H1 (cell line): ENCODE results near the gene DPY30. TPM values are rescaled to one million over a fixed set of nuclear protein-coding genes. Genes with fewer than 3 reads are reported as not detected.

Experiments
- CTCF ChIA-PET: fragments of 300-600 bp; sonication (Branson Sonifier 250); formaldehyde crosslinking; loops from one replicate; lab custom pipeline; 2021; ENCODE audit not compliant: partially characterized antibody; lab: Charles Lee
- POLR2A ChIA-PET: fragments of 300-600 bp; sonication (Branson Sonifier 250); formaldehyde crosslinking; loops from one replicate; lab custom pipeline; 2021; ENCODE audit warnings: inconsistent platforms; ENCODE audit not compliant: partially characterized antibody; lab: Charles Lee
- DNase-seq, 2 experiments: peaks; one replicate each; pipeline versions ENCODE4 v3.0.0 to v3.0.0-alpha.2; 2010 to 2022; ENCODE audit warnings: low spot score in 2 of 2, low read depth in 1 of 2, mixed read lengths in 1 of 2
- FAIRE-seq: peaks from 2 replicates; lab custom pipeline; 2011; peaks lifted over from hg19 to GRCh38; lab: Jason Lieb, UNC
- H2AFZ ChIP-seq: 2 replicates; pipeline ENCODE4 v1.8.1; 2012; ENCODE audit warnings: low read length, inconsistent platforms
- H2AK5ac ChIP-seq: 2 replicates; pipeline ENCODE4 v1.6.1; 2013; ENCODE audit warnings: low read depth, low read length
- H2BK120ac ChIP-seq: replicated peaks from 2 replicates; pipeline ENCODE3; 2013; ENCODE audit warnings: low read depth, low read length, inconsistent platforms
- H2BK12ac ChIP-seq: 2 replicates; pipeline ENCODE4 v1.6.1; 2013; ENCODE audit warnings: low read depth, low read length
- H2BK15ac ChIP-seq: 2 replicates; pipeline ENCODE4 v1.6.1; 2013; ENCODE audit warnings: low read length
- H2BK20ac ChIP-seq: 2 replicates; pipeline ENCODE4 v1.6.1; 2013; ENCODE audit warnings: low read length
- H2BK5ac ChIP-seq: 2 replicates; pipeline ENCODE4 v1.6.1; 2013; ENCODE audit warnings: low read depth, low read length
- H3K14ac ChIP-seq: 2 replicates; pipeline ENCODE4 v1.6.1; 2013; ENCODE audit warnings: inconsistent platforms; ENCODE audit not compliant: insufficient read length
- H3K18ac ChIP-seq: 2 replicates; pipeline ENCODE4 v1.6.1; 2013; ENCODE audit warnings: low read length; ENCODE audit errors: extremely low read depth
- H3K23ac ChIP-seq: 2 replicates; pipeline ENCODE4 v1.6.1; 2013; ENCODE audit warnings: inconsistent platforms; ENCODE audit not compliant: insufficient read length
- H3K23me2 ChIP-seq: 2 replicates; pipeline ENCODE4 v1.6.1; 2013; ENCODE audit warnings: low read depth, low read length
- H3K27ac ChIP-seq: 2 replicates; pipeline ENCODE4 v1.6.1; 2011; ENCODE audit warnings: low read depth, low read length, inconsistent platforms
- H3K27me3 ChIP-seq, 4 experiments: replicated peaks in 1 of 4; 1 replicate in 1 of 4; 2 replicates in 3 of 4; pipeline versions ENCODE4 v1.6.1 to v1.8.1; 2011 to 2013; ENCODE audit warnings: low read length in 3 of 4, mild to moderate bottlenecking in 3 of 4, inconsistent platforms in 2 of 4, mixed read lengths in 2 of 4, moderate library complexity in 1 of 4; ENCODE audit not compliant: control insufficient read depth in 3 of 4, insufficient read depth in 3 of 4; ENCODE audit errors: extremely low read depth in 1 of 4
- H3K36me3 ChIP-seq, 4 experiments: 2 replicates each; pipeline versions ENCODE4 v1.6.1 to v1.8.1; 2011 to 2013; ENCODE audit warnings: mild to moderate bottlenecking in 4 of 4, low read length in 3 of 4, moderate library complexity in 2 of 4, control low read depth in 1 of 4, inconsistent platforms in 1 of 4; ENCODE audit not compliant: insufficient read depth in 4 of 4, control insufficient read depth in 2 of 4
- H3K4ac ChIP-seq: replicated peaks from 2 replicates; pipeline ENCODE3; 2013; ENCODE audit warnings: low read length, low read depth, mixed read lengths, inconsistent platforms; ENCODE audit not compliant: insufficient read length
- H3K4me1 ChIP-seq, 4 experiments: replicated peaks in 1 of 4; 1 replicate in 1 of 4; 2 replicates in 3 of 4; pipeline versions ENCODE4 v1.6.1 to v1.8.1; 2011 to 2013; ENCODE audit warnings: low read length in 3 of 4, inconsistent platforms in 2 of 4, mixed read lengths in 1 of 4; ENCODE audit not compliant: insufficient read depth in 4 of 4, control insufficient read depth in 3 of 4
- H3K4me2 ChIP-seq, 2 experiments: 2 replicates each; pipeline versions ENCODE4 v1.6.1 to v1.8.1; 2011 to 2013; ENCODE audit warnings: low read depth in 2 of 2, low read length in 2 of 2, control low read depth in 1 of 2, inconsistent platforms in 1 of 2, mild to moderate bottlenecking in 1 of 2; ENCODE audit not compliant: insufficient read depth in 1 of 2
- H3K4me3 ChIP-seq, 4 experiments: fragments of 200-600, 300-600 bp in 1 of 4; sonication (generic), shearing (Covaris generic), sonication (Bioruptor Twin) in 1 of 4; 2 replicates each; pipeline versions ENCODE4 v1.5.1 to v1.8.1; 2011 to 2016; ENCODE audit warnings: low read length in 4 of 4, low read depth in 3 of 4, control low read depth in 2 of 4, inconsistent platforms in 2 of 4, mild to moderate bottlenecking in 2 of 4, mixed read lengths in 1 of 4, moderate library complexity in 1 of 4; ENCODE audit not compliant: insufficient read depth in 2 of 4; ENCODE audit errors: extremely low read depth in 1 of 4
- H3K56ac ChIP-seq: replicated peaks from 2 replicates; pipeline ENCODE3; 2013; ENCODE audit warnings: low read depth, mild to moderate bottlenecking, mixed read lengths, low read length, inconsistent platforms; ENCODE audit not compliant: insufficient read length
- H3K79me1 ChIP-seq: 2 replicates; pipeline ENCODE4 v1.6.1; 2013; ENCODE audit warnings: low read depth, low read length, control low read depth
- H3K79me2 ChIP-seq, 2 experiments: 2 replicates each; pipeline versions ENCODE4 v1.6.1 to v1.8.1; 2012 to 2013; ENCODE audit warnings: low read length in 2 of 2, mild to moderate bottlenecking in 2 of 2, inconsistent platforms in 1 of 2; ENCODE audit not compliant: insufficient read depth in 2 of 2, control insufficient read depth in 1 of 2
- H3K9ac ChIP-seq, 4 experiments: replicated peaks in 1 of 4; 1 replicate in 1 of 4; 2 replicates in 3 of 4; pipeline versions ENCODE4 v1.6.1 to v1.8.1; 2011 to 2013; ENCODE audit warnings: low read depth in 3 of 4, low read length in 3 of 4, control low read depth in 2 of 4, mild to moderate bottlenecking in 2 of 4, moderate library complexity in 2 of 4, inconsistent platforms in 1 of 4; ENCODE audit errors: extremely low read depth in 1 of 4
- H3K9me3 ChIP-seq, 2 experiments: 2 replicates each; pipeline versions ENCODE4 v1.6.1 to v1.8.1; 2012 to 2013; ENCODE audit warnings: mild to moderate bottlenecking in 2 of 2, moderate library complexity in 2 of 2, control low read depth in 1 of 2, inconsistent platforms in 1 of 2, low read depth in 1 of 2, low read length in 1 of 2, mixed read lengths in 1 of 2; ENCODE audit not compliant: insufficient read depth in 2 of 2
- H4K20me1 ChIP-seq, 2 experiments: replicated peaks in 1 of 2; 2 replicates each; pipeline versions ENCODE3 to v1.8.1; 2011 to 2013; ENCODE audit warnings: inconsistent platforms in 2 of 2, low read length in 2 of 2, mild to moderate bottlenecking in 1 of 2; ENCODE audit not compliant: insufficient read depth in 2 of 2, control insufficient read depth in 1 of 2
- H4K5ac ChIP-seq: 2 replicates; pipeline ENCODE4 v1.6.1; 2013; ENCODE audit warnings: low read length, low read depth, mixed read lengths, inconsistent platforms; ENCODE audit not compliant: insufficient read length
- H4K8ac ChIP-seq: 2 replicates; pipeline ENCODE4 v1.8.0; 2013; ENCODE audit warnings: mild to moderate bottlenecking, moderate library complexity, low read length, inconsistent platforms; ENCODE audit not compliant: insufficient read depth; ENCODE audit errors: extremely low read depth
- H4K91ac ChIP-seq: replicated peaks from 2 replicates; pipeline ENCODE3; 2013; ENCODE audit warnings: low read length, mixed read lengths, inconsistent platforms; ENCODE audit not compliant: insufficient read length
- BCL11A ChIP-seq, 2 experiments: IDR thresholded peaks; one replicate each; pipeline ENCODE4 v1.6.1; 2011; ENCODE audit warnings: low read depth in 2 of 2, low read length in 2 of 2, mild to moderate bottlenecking in 2 of 2
- HDAC6 ChIP-seq: IDR thresholded peaks from one replicate; pipeline ENCODE4 v1.7.1; 2012; ENCODE audit warnings: low read depth, mild to moderate bottlenecking, inconsistent platforms, low read length, moderate library complexity
- JUND ChIP-seq: IDR thresholded peaks from 2 replicates; pipeline ENCODE4 v1.6.1; 2011; ENCODE audit warnings: mild to moderate bottlenecking, improper control_type of control experiment, low read length
- MAFK ChIP-seq: IDR thresholded peaks from 2 replicates; pipeline ENCODE4 v1.6.1; 2012; ENCODE audit warnings: low read depth, mild to moderate bottlenecking, improper control_type of control experiment, low read length
- NANOG ChIP-seq: IDR thresholded peaks from 2 replicates; pipeline ENCODE4 v1.6.1; 2011; ENCODE audit warnings: low read length, low read depth, mild to moderate bottlenecking, inconsistent platforms; ENCODE audit not compliant: insufficient read depth, poor library complexity, severe bottlenecking
- PHF8 ChIP-seq: fragments of 200-600 bp; sonication (generic); conservative IDR thresholded peaks from 2 replicates; pipeline ENCODE4 v1.7.1; 2012; ENCODE audit warnings: low read depth, mild to moderate bottlenecking, inconsistent platforms, low read length, moderate library complexity
- TAF7 ChIP-seq: optimal IDR thresholded peaks from 2 replicates; pipeline ENCODE3; 2011; ENCODE audit warnings: low read depth, mild to moderate bottlenecking, inconsistent platforms, low read length, moderate library complexity, borderline replicate concordance
- WGBS, 2 experiments: shearing (Covaris generic) in 1 of 2; methylation state at CpG; one replicate each; pipeline versions ENCODE4 v1.1.6 to v1.1.7; 2013 to 2015; ENCODE audit warnings: low lambda C conversion rate in 2 of 2, mixed read lengths in 2 of 2, inconsistent platforms in 1 of 2, low coverage in 1 of 2, missing lambda C conversion rate in 1 of 2; ENCODE audit not compliant: insufficient replicate concordance in 2 of 2, insufficient coverage in 1 of 2, insufficient read length in 1 of 2; ENCODE audit errors: extremely low coverage in 1 of 2, missing lambda C conversion rate in 1 of 2; 5-methylcytosine and 5-hydroxymethylcytosine counted together
- polyA plus RNA-seq, 7 experiments: library from polyadenylated mRNA; depleted of rRNA in 3 of 7; stranded (reverse) in 5 of 7; unstranded in 2 of 7; fragments of >200 nt in 5 of 7; fragments of 200-250 nt in 2 of 7; gene quantifications; 1 replicate in 5 of 7; 2 replicates in 1 of 7; 4 replicates in 1 of 7; pipeline versions ENCODE4 v1.2.1 to v1.2.3, GENCODE V29; 2011 to 2013; ENCODE audit warnings: missing spikeins in 2 of 7, mixed read lengths in 2 of 7
- total RNA-seq: library from RNA; stranded (reverse); fragmentation: NEBNext Ultra II Directional; extraction: Animal tissue kit (Norgen Biotek cat#: 25700); gene quantifications from 2 replicates; pipeline ENCODE4 v1.2.1, GENCODE V29; 2021
- TF ChIP-seq, protein P1 (sequence below), 3 experiments: IDR thresholded peaks; 1 replicate in 2 of 3; 2 replicates in 1 of 3; pipeline versions ENCODE4 v1.5.1 to v1.6.1; 2011; ENCODE audit warnings: low read length in 3 of 3, mild to moderate bottlenecking in 3 of 3, inconsistent platforms in 2 of 3, low read depth in 1 of 3, moderate library complexity in 1 of 3; ENCODE audit not compliant: insufficient read depth in 1 of 3; ENCODE audit errors: control extremely low read depth in 1 of 3
- TF ChIP-seq, protein P2 (sequence below): IDR thresholded peaks from 2 replicates; pipeline ENCODE4 v1.6.1; 2012; ENCODE audit warnings: inconsistent platforms

The DPY30 gene
- total and polyA plus RNA-seq, 2 of the 8 experiments (the other 6 are each of a cell fraction or from before 2014, with no cell fraction given) = 139 to 157 TPM

DNA sequence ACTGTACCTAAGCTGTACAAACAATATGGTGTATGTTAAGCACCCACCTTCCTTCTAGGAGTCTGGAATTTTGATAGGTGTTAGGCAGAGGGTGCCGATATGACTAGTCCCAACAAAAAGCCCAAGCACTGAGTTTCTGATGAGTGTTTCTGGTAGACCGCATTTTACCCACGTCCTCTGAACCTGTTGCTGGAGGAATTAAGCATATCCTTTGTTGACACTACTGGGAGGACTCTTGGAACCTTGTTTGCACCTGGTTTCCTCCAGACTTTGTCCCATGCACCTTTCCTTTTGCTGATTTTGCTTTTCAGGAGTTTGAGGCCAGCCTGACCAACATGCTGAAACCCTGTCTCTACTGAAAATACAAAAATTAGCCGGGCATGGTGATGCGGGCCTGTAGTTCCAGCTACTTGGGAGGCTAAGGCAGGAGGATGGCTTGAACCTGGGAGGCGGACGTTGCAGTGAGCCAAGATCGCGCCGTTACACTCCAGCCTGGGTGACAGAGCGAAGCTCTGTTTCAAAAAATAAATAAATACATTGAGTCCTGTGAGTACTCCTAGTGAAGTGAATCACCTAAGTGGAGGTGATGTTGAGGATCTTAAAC lies 12.3 kb upstream of the DPY30 start:
- Histone ChIP-seq H3K9me3 (no peaks in the 10 kb centered on the region), H3K79me2 (no peaks in the 10 kb centered on the region), H3K9ac (no peak overlapping the region), H4K20me1 (no peaks in the 10 kb centered on the region), H2BK20ac (no peak overlapping the region), H3K27me3 (no peaks in the 10 kb centered on the region), H2BK120ac (no peak overlapping the region), H2AFZ (no peak overlapping the region), H2BK12ac (no peak overlapping the region), H4K5ac (no peak overlapping the region), H4K8ac (no peak overlapping the region), H3K4me3 (no peak overlapping the region), H3K14ac (no peak overlapping the region), H3K23ac (no peak overlapping the region), H3K23me2 (no peaks in the 10 kb centered on the region), H3K79me1 (no peaks in the 10 kb centered on the region), H3K18ac (no peak overlapping the region)
- WGBS, 2 experiments = 95% methylated on average over 11 of the region's 11 CpGs; no CpG with 5 or more reads in 1 of the 2 experiments
- no peak for FAIRE-seq
- ChIA-PET POLR2A (interaction anchor here (0.8 to 1.9 kb wide), 4 partner anchors 12 to 29 kb away, joined by 3 to 10 read pairs (median 4); partner anchors contain the start of genes DPY30 and SPAST), CTCF (interaction anchor here (0.6 to 1.2 kb wide), 2 partner anchors 9 to 10 kb away, joined by 3 to 6 read pairs; no protein-coding TSS in a partner anchor)
- no peak for TF ChIP-seq JUND
- no peak for TF ChIP-seq PHF8
- no peak for TF ChIP-seq HDAC6
- TF ChIP-seq, protein P1, sequence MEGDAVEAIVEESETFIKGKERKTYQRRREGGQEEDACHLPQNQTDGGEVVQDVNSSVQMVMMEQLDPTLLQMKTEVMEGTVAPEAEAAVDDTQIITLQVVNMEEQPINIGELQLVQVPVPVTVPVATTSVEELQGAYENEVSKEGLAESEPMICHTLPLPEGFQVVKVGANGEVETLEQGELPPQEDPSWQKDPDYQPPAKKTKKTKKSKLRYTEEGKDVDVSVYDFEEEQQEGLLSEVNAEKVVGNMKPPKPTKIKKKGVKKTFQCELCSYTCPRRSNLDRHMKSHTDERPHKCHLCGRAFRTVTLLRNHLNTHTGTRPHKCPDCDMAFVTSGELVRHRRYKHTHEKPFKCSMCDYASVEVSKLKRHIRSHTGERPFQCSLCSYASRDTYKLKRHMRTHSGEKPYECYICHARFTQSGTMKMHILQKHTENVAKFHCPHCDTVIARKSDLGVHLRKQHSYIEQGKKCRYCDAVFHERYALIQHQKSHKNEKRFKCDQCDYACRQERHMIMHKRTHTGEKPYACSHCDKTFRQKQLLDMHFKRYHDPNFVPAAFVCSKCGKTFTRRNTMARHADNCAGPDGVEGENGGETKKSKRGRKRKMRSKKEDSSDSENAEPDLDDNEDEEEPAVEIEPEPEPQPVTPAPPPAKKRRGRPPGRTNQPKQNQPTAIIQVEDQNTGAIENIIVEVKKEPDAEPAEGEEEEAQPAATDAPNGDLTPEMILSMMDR (IDR thresholded peaks at IDR 0.05; ENCODE audit: control extremely low read depth in 1 of 3, insufficient read depth in 1 of 3, low read depth in 1 of 3, low read length in 3 of 3) = no peak
- no peak for TF ChIP-seq NANOG
- no peak for TF ChIP-seq TAF7
- TF ChIP-seq, protein P2, sequence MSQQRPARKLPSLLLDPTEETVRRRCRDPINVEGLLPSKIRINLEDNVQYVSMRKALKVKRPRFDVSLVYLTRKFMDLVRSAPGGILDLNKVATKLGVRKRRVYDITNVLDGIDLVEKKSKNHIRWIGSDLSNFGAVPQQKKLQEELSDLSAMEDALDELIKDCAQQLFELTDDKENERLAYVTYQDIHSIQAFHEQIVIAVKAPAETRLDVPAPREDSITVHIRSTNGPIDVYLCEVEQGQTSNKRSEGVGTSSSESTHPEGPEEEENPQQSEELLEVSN = no peak
- no peak for TF ChIP-seq BCL11A (IDR thresholded peaks at IDR 0.05; ENCODE audit: low read depth in 2 of 2, low read length in 2 of 2)
- no peak for TF ChIP-seq MAFK
- TF ChIP-seq, all 59 proteins: peak for 0
- Histone ChIP-seq H3K56ac (no peak overlapping the region), H3K4me2 (no peak overlapping the region), H3K27ac (no peak overlapping the region), H4K91ac (no peak overlapping the region), H3K4ac (no peak overlapping the region), H3K4me1 (no peaks in the 10 kb centered on the region), H2AK5ac (no peak overlapping the region), H3K36me3 (no peaks in the 10 kb centered on the region), H2BK5ac (no peak overlapping the region), H2BK15ac (no peak overlapping the region)
- no peak for DNase-seq
